ENCODE data around the gene CNTNAP5.

The CNTNAP5 gene

DNA sequence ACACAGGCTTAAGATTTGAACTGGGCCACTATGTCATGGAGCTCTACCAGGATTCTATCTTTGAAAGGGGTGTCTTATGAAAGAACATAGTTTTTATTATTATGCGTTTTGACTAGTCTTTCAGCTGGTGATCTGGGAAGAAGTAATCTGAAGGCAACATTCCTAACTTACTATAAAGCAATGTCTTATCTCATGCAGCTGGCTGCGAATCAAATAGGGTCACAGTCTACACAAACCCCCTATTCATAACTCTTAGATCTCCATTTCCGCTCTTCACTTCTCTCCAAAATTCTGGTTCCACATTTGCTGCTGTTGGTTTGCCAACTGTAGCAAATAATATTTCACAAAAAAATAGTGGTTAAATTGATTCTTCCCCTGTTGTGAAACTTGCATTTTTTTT lies 813.3 kb downstream of the CNTNAP5 start:
- DNase-seq: no peak

DNA sequence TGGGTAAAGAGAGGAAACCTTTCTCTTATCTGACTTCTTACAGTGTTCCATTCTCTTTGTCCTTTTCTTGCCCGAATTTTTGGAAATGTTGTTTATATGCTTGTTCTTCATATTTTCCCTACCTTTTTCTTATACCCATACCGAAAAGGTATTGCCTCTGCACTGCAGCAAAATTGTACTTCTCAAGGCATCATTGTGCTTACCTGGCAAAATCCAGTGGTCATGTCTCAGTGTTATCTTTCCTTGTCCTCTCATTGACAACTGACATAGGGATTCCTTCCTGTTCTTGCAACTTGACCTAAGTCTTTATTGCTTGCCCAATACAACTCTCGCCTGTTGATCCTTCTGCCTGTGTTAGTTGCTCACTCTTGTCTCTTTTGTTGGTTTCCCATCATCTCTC lies 842.2 kb downstream of the CNTNAP5 start:
- no peak for DNase-seq

DNA sequence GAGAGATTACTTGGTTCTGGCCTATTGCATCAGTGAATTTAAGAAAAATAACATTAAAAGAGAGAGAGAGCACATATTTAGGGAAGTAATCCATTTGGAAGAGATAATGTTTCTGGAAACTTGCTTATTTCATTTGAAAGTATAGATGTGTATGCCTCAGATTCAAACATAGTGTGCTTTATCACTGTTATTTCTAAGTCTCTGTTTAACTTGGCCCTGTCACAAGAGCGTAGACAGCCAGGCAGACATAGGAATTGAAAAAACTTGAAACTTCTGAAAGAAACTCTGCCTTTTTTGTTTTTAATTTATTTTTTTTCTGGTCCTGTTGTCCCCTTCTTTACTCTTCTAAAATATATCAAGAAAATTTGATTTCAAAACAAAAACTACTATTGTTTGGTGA lies 849.1 kb downstream of the CNTNAP5 start:
- DNase-seq: no peak

DNA sequence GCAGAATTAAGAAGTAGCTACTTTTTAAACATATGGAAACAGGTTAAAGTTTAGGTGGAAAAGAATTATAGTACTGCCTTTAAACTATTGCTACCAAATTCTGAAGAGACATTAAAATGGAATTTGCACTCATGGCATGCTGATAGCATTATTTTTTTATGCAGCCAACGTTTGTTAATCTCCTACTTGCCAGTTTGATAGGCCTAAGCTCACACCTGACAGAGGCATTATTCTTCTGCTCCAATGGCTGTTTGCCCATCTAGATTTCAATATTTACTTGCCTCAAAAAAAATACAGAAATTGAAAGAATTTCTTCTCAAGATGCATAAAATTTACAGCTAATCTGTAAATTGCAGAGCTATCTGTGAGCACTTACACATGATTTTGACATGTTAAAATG lies 849.6 kb downstream of the CNTNAP5 start:
- DNase-seq: no peak

DNA sequence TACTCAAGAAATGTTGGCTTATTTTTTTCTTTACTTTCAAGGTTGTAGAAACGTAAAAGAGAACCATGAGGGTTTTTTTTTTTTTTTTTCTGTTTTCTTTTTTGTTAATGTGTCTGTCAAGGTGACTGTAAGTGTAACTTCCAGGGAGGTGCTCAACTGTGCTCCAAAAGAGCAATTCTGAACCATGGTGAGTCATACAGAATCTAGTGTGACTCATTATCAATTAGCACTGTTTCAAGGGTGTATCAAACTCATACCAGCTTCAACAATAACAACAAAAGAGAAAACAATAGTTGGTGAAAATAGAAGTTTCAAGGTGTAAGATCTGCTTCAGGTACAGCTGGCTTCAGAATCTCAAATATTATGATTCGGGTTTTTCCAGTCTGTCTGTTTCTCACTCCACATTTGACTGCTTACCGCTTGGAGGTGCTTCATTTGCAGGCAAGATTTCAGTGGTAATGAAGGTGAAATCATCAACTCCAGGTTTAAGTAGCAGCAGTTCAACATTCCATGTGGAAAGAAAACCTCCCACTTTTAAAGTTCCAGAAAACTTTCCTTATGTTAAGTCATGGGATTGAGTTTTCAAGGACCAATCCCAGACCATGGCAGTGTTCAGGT lies 850.6 kb downstream of the CNTNAP5 start:
- DNase-seq: no peak

DNA sequence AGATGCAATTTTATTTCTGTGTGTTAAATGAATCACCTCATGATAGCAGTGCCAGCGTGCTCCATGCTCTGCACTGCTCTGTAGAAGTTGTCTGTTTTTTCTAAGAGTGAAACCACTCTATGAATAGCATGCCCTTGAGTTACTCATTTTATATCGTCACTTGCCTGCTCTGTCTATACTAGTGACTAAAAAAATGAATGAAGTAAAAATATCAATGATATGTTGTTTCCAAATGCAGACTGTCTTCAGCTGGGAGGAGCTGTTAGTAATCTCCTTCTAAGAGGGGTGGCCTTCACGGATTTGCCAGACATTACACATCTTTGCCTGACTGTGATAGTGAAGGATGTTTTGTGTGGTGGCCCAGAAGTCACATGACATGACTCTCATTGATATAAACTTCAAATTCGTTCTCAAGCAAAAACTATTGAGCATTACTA lies 852.1 kb downstream of the CNTNAP5 start:
- DNase-seq: no peak

DNA sequence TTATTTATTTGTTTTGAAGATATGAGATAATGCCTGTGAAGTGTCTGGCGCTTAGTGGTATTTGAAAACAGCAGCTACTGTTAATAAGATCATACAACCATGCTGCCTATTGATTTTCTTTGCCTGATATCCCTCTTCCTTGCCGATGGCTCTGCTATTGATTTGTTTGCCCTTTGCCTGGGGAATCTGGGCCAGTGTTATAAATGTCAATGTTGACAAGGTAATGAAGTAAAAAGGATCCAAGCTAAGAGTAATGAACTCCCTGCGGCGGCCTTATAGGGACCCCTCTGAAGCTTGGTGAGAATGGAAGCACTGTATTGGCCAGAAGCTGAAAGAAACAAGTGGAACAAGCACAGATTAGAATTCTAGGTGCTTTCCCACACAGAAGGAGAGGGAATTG lies 854.6 kb downstream of the CNTNAP5 start:
- DNase-seq: no peak

- no peak for DNase-seq
Observed at GRCh38 chr2:124880995-124881394, 855.9 kb downstream of the CNTNAP5 start.

DNA sequence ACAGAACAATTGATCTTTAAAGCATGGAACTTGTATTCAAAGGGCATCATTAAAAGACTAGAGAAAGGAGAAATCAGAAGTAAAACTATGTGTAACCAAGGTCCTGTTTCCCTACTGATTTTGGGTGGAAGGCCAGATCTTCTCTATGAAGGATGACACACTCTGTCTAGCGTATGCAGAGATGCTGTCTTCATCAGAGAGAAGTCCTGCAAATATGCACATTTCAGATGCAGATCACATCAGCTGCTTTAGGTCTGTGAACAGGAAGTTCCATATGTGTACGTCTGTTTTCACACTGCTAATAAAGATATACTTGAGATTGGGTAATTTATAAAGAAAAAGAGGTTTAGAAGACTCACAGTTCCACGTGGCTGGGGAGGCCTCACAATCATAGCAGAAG lies 857.3 kb downstream of the CNTNAP5 start:
- no peak for DNase-seq

- no peak for DNase-seq
Observed at GRCh38 chr2:124883595-124883994, 858.5 kb downstream of the CNTNAP5 start.

GRCh38 chr2:124884315-124884714 lies 859.2 kb downstream of the CNTNAP5 start:
- no peak for DNase-seq

DNA sequence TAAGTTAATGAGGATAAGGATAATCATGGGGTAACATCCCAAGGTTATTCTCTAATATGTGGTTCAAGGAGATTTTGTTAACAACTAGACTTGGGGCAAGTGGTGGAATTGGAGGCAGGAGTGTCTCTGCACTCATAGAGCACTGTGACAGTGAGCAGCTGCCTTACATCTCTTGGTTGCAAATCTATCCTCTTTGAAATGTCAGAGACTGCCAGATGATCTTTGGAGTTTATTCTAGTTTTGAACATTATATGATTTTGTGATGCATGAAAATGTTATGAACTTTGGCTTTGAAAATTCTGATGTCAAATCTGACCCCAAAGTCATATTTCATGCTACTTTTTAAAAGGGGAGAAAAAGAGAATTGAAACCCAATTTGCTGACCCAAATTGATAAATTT lies 861.1 kb downstream of the CNTNAP5 start:
- no peak for DNase-seq

DNA sequence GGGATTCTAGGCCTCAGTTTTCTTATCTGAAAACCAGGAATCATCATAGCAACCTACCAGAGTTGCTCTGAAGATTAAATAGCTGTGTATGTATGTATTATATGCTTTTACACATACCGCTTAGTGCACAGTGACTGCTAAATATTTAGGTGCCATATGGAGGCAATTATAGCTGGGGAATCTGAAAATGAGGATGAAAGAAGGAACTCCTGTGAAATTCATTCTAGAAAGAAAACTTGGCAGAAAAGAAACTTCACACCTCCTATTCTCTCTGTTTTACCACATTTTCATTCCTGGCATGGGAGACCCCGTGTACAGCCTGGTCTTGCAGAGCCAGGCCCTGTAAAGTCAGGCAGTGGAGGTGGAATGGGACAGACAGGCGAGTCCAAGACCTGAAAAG lies 862.4 kb downstream of the CNTNAP5 start:
- DNase-seq: no peak

GRCh38 chr2:124888431-124888830 lies 863.3 kb downstream of the CNTNAP5 start:
- DNase-seq: no peak

DNA sequence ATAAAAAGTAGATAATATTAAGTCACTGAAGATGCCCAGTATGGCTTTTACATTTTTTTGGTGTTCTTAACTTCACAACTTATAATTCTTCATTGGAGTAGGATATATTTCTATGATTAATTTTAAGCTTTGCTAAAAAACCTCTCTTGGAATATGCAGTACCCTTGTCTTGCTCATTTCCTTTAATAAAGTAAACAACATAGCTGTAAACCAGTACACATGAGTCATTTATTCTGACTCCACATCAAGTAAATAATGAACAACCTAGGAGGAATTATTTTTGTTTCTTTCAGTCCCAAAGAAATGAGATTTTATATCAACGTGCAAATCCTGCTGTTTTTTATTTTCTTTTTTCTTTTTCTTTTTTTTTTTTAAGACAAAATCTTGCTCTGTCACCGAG lies 869.1 kb downstream of the CNTNAP5 start:
- DNase-seq: no peak

DNA sequence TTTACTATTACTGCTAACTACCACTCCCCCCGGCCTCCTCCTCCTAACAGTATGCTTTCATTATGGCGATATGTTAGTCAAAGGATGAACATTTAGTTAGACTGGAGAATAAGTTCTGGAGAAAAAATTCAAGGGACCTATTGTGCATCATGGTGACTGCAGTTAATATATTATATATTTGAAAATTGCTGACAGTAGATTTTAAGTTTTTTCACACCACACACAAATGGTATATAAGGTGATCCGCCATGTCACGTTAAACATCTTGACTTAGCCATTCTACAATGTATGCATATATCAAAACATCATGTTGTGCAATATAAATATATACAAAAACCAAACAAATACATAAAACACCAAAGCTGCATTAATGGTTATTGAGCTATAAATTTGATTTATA lies 873.7 kb downstream of the CNTNAP5 start:
- DNase-seq: no peak

DNA sequence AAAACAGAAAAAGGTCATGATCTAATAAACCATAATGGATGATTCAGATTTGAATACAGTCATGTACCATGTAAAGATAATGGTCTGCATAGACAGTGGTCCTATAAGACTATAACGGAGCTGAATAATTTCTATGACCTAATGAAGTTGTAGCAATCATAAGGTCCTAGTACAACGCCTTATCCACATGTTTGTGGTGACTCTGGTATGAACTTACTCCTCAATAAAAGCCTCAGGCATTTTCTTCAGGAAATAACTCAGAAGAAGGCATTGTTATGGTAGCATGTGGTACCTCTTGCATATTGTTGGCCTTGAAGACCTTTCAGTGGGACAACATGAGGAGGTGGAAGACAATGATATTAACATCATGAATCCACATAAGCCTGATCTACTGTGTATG lies 883.3 kb downstream of the CNTNAP5 start:
- no peak for DNase-seq

GRCh38 chr2:124911560-124911959 lies 886.5 kb downstream of the CNTNAP5 start:
- no peak for DNase-seq

DNA sequence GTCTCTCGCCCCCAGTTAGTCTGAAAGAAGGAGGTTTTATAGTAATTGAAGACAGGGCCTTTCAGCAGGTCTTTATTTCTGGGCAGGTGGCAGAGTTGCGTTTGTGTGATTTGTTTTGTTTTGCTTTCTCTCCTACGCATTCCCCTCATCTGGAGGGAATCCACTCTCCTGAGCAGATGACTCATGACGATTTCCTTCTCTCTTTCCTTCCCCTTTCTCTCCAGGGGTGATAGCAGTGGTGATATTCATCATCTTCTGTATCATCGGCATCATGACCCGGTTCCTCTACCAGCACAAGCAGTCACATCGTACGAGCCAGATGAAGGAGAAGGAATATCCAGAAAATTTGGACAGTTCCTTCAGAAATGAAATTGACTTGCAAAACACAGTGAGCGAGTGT lies 888.8 kb downstream of the CNTNAP5 start:
- DNase-seq: no peak

- no peak for DNase-seq
Observed at GRCh38 chr2:124915567-124915966, 890.5 kb downstream of the CNTNAP5 start.

- DNase-seq: no peak
Observed at GRCh38 chr2:124919296-124919695, 894.2 kb downstream of the CNTNAP5 start.

DNA sequence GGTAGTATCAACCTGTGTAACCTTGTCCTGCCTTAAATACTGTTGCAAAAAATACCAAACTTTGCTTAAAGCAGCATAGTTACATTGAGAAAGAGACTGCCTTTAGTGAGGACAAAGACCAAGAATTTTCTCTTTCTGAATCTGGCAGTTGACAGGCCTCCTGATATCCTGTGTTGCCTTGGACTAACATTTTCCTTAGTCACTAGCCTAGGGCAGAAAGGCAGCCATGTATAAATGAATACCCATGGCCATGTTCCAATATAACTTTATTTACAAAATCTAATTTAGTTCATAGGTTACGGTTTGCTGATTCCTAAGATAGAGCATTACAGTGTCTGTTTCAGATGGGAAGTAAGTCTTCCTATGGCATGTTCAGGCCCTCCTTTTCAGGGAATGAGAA lies 895.4 kb downstream of the CNTNAP5 start:
- no peak for DNase-seq

GRCh38 chr2:124921191-124921590 lies 896.1 kb downstream of the CNTNAP5 start:
- DNase-seq: no peak

DNA sequence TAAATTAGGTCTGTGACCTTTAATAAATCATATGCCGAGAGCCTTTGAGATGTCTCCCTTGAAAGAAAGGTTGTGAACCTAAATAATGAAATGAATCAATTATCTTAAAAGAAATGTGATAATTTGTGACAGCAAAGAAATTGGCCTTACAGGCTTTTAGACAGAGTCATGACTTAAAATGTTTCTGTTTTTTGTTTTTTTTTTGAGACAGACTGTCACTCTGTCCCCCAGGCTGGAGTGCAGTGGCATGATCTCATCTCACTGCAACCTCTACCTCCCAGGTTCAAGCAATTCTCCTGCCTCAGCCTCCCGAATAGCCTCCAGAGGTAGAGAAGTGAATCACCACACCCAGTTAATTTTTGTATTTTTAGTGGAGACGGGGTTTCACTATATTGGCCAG lies 898.0 kb downstream of the CNTNAP5 start:
- no peak for DNase-seq

GRCh38 chr2:124933883-124934282 lies 908.8 kb downstream of the CNTNAP5 start:
- no peak for DNase-seq

GRCh38 chr2:124953921-124954320 lies 928.8 kb downstream of the CNTNAP5 start:
- no peak for DNase-seq
